GM19397 (cell line): Measurements from ENCODE around the gene DUSP5.
"Not testable (repeated sequence)": the region's sequence is repeated elsewhere in the genome, so short reads cannot be mapped to it uniquely, and the experiment has no call there.

Experiments
- ATAC-seq: cut with Tn5 transposase; IDR thresholded peaks from one replicate; pipeline ENCODE4 v1.9.1; 2021; ENCODE audit warnings: mild to moderate bottlenecking, moderate library complexity; ENCODE audit not compliant: unreplicated experiment

Gene DUSP5

GRCh38 chr10:110512461-110513187 is 14.9 kb downstream of the DUSP5 start:
- ATAC-seq = no peak

GRCh38 chr10:110513949-110514348 is 16.2 kb downstream of the DUSP5 start:
- ATAC-seq = no peak

- no peak for ATAC-seq
Measured at GRCh38 chr10:110514848-110515247, 17.1 kb downstream of the DUSP5 start.

- no peak for ATAC-seq
Measured at GRCh38 chr10:110516815-110517492, 19.2 kb downstream of the DUSP5 start.

- ATAC-seq = no peak
Measured at GRCh38 chr10:110522365-110522988, 24.8 kb downstream of the DUSP5 start.

GRCh38 chr10:110523736-110524135 is 26.0 kb downstream of the DUSP5 start:
- ATAC-seq = no peak

GRCh38 chr10:110524179-110524858 is 26.6 kb downstream of the DUSP5 start:
- no peak for ATAC-seq

- ATAC-seq = no peak
Measured at GRCh38 chr10:110524859-110525232, 27.1 kb downstream of the DUSP5 start.

- no peak for ATAC-seq
Measured at GRCh38 chr10:110525349-110526260, 27.9 kb downstream of the DUSP5 start.

GRCh38 chr10:110527731-110528171 is 30.0 kb downstream of the DUSP5 start:
- no peak for ATAC-seq

- ATAC-seq = no peak
Measured at GRCh38 chr10:110528224-110528996, 30.7 kb downstream of the DUSP5 start.

GRCh38 chr10:110528997-110529524 is 31.4 kb downstream of the DUSP5 start:
- ATAC-seq = peak; percentile 67

GRCh38 chr10:110529596-110530011 is 31.9 kb downstream of the DUSP5 start:
- ATAC-seq = no peak

GRCh38 chr10:110530131-110530831 is 32.6 kb downstream of the DUSP5 start:
- no peak for ATAC-seq

GRCh38 chr10:110531687-110532086 is 34.0 kb downstream of the DUSP5 start:
- ATAC-seq = no peak

- ATAC-seq = not testable (repeated sequence)
Measured at GRCh38 chr10:110532628-110533027, 34.9 kb downstream of the DUSP5 start.

GRCh38 chr10:110533149-110533548 is 35.4 kb downstream of the DUSP5 start:
- no peak for ATAC-seq

GRCh38 chr10:110534571-110534970 is 36.9 kb downstream of the DUSP5 start:
- ATAC-seq = no peak
